Measurements from ENCODE around the gene CCDC182. TPM values are rescaled to one million over a fixed set of nuclear protein-coding genes. Genes with fewer than 3 reads are reported as not detected.

Gene CCDC182
- total and polyA plus RNA-seq, 2 experiments from 2014 or later = not detected

DNA sequence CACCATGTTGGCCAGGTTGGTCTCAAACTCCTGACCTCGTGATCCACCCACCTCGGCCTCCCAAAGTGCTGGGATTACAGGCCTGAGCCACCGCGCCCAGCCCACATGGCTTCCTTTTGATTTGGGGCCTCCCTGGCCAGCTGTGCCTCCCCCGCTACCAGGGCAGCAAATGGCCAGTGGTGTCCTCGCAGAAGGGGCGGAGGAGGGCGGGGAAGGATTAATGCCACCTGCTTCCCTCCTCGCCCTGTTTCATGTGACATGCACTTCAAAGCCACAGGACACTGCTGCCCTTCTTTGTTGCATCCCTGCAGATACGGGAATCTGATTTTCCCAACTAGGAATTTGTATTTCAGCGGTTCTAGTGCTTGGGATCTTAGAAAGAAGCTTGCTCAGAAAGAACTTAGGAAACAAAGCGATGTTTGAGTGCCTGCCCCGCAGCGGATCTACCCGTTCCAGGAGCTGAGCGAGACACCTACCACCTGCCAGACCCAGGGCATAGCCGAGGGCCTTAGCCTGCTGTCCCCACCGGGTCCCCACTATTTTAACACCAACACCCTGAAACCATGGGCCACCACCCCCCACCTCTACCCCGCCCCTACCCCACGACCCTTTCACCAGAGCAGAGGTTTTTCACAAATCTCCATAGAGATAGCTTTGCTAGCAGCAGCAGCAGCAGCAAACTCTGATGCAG lies 37.7 kb upstream of the CCDC182 start:
- H3K79me2 ChIP-seq (replicated peaks; ENCODE audit: insufficient read depth) = no peaks in the 10 kb centered on the region
- Mint-ChIP-seq H3K4me3 (0 out of 3 replicates have a peak overlapping the region, but pooled peaks have one; percentile 11), H3K27ac (no peak overlapping the region), H3K4me1 (peaks cover 10% of the 10 kb centered on the region), H3K27me3 (ENCODE audit: insufficient read depth, low read depth, poor library complexity) (peaks cover 11% of the 10 kb centered on the region), H3K9me3 (no peaks in the 10 kb centered on the region), H3K36me3 (ENCODE audit: low read depth) (no peaks in the 10 kb centered on the region)
- H3K27me3 ChIP-seq (ENCODE audit: insufficient read depth) = peaks cover 12% of the 10 kb centered on the region; the same call in 1 of the 2 replicates
- peaks cover 22% of the 10 kb centered on the region for H3K4me1 ChIP-seq (ENCODE audit: insufficient read depth)
- no peaks in the 10 kb centered on the region for H4K20me1 ChIP-seq (replicated peaks; ENCODE audit: insufficient read depth)
- H3K4me2 ChIP-seq = peak overlapping the region; percentile 73
- H3K9me2 ChIP-seq (ENCODE audit: insufficient read depth) = no peaks in the 10 kb centered on the region
- H2AFZ ChIP-seq = peak overlapping the region; percentile 93; the same call in 1 of the 2 replicates
- no peaks in the 10 kb centered on the region for H3F3A ChIP-seq (replicated peaks; ENCODE audit: low read depth)
- no peak overlapping the region for H3K27ac ChIP-seq (ENCODE audit: low read depth)
- no peaks in the 10 kb centered on the region for H3K36me3 ChIP-seq (ENCODE audit: insufficient read depth)
- ATAC-seq = peak; percentile 50
- DNase-seq (ENCODE audit: low spot score) = no peak
- H3K4me3 ChIP-seq = peak overlapping the region; percentile 48
- TF ChIP-seq ZNF114 (CRISPR knock-in tag; IDR thresholded peaks at IDR 0.05) (no peak), STAT1 (IDR thresholded peaks at IDR 0.05; ENCODE audit: unreplicated experiment) (no peak), NANOG (IDR thresholded peaks at IDR 0.05; ENCODE audit: borderline replicate concordance) (no peak), EZH2phosphoT487 (IDR thresholded peaks at IDR 0.05; ENCODE audit: unreplicated experiment) (no peak), EZH2 (IDR thresholded peaks at IDR 0.05; ENCODE audit: low read depth, unreplicated experiment) (no peak), JUNB (IDR thresholded peaks at IDR 0.05; ENCODE audit: unreplicated experiment) (no peak), CREB1 (CRISPR knock-in tag; IDR thresholded peaks at IDR 0.05; ENCODE audit: low read depth) (no peak), POLR2AphosphoS5 (IDR thresholded peaks at IDR 0.05; ENCODE audit: low read depth) (no peak), ZNF331 (CRISPR knock-in tag; IDR thresholded peaks at IDR 0.05; ENCODE audit: low read depth) (no peak)
- TF ChIP-seq, protein P1, sequence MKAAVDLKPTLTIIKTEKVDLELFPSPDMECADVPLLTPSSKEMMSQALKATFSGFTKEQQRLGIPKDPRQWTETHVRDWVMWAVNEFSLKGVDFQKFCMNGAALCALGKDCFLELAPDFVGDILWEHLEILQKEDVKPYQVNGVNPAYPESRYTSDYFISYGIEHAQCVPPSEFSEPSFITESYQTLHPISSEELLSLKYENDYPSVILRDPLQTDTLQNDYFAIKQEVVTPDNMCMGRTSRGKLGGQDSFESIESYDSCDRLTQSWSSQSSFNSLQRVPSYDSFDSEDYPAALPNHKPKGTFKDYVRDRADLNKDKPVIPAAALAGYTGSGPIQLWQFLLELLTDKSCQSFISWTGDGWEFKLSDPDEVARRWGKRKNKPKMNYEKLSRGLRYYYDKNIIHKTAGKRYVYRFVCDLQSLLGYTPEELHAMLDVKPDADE (IDR thresholded peaks at IDR 0.05) = no peak
- TF ChIP-seq, protein P2, sequence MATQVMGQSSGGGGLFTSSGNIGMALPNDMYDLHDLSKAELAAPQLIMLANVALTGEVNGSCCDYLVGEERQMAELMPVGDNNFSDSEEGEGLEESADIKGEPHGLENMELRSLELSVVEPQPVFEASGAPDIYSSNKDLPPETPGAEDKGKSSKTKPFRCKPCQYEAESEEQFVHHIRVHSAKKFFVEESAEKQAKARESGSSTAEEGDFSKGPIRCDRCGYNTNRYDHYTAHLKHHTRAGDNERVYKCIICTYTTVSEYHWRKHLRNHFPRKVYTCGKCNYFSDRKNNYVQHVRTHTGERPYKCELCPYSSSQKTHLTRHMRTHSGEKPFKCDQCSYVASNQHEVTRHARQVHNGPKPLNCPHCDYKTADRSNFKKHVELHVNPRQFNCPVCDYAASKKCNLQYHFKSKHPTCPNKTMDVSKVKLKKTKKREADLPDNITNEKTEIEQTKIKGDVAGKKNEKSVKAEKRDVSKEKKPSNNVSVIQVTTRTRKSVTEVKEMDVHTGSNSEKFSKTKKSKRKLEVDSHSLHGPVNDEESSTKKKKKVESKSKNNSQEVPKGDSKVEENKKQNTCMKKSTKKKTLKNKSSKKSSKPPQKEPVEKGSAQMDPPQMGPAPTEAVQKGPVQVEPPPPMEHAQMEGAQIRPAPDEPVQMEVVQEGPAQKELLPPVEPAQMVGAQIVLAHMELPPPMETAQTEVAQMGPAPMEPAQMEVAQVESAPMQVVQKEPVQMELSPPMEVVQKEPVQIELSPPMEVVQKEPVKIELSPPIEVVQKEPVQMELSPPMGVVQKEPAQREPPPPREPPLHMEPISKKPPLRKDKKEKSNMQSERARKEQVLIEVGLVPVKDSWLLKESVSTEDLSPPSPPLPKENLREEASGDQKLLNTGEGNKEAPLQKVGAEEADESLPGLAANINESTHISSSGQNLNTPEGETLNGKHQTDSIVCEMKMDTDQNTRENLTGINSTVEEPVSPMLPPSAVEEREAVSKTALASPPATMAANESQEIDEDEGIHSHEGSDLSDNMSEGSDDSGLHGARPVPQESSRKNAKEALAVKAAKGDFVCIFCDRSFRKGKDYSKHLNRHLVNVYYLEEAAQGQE (IDR thresholded peaks at IDR 0.05; ENCODE audit: unreplicated experiment) = no peak
- TF ChIP-seq, protein P3, sequence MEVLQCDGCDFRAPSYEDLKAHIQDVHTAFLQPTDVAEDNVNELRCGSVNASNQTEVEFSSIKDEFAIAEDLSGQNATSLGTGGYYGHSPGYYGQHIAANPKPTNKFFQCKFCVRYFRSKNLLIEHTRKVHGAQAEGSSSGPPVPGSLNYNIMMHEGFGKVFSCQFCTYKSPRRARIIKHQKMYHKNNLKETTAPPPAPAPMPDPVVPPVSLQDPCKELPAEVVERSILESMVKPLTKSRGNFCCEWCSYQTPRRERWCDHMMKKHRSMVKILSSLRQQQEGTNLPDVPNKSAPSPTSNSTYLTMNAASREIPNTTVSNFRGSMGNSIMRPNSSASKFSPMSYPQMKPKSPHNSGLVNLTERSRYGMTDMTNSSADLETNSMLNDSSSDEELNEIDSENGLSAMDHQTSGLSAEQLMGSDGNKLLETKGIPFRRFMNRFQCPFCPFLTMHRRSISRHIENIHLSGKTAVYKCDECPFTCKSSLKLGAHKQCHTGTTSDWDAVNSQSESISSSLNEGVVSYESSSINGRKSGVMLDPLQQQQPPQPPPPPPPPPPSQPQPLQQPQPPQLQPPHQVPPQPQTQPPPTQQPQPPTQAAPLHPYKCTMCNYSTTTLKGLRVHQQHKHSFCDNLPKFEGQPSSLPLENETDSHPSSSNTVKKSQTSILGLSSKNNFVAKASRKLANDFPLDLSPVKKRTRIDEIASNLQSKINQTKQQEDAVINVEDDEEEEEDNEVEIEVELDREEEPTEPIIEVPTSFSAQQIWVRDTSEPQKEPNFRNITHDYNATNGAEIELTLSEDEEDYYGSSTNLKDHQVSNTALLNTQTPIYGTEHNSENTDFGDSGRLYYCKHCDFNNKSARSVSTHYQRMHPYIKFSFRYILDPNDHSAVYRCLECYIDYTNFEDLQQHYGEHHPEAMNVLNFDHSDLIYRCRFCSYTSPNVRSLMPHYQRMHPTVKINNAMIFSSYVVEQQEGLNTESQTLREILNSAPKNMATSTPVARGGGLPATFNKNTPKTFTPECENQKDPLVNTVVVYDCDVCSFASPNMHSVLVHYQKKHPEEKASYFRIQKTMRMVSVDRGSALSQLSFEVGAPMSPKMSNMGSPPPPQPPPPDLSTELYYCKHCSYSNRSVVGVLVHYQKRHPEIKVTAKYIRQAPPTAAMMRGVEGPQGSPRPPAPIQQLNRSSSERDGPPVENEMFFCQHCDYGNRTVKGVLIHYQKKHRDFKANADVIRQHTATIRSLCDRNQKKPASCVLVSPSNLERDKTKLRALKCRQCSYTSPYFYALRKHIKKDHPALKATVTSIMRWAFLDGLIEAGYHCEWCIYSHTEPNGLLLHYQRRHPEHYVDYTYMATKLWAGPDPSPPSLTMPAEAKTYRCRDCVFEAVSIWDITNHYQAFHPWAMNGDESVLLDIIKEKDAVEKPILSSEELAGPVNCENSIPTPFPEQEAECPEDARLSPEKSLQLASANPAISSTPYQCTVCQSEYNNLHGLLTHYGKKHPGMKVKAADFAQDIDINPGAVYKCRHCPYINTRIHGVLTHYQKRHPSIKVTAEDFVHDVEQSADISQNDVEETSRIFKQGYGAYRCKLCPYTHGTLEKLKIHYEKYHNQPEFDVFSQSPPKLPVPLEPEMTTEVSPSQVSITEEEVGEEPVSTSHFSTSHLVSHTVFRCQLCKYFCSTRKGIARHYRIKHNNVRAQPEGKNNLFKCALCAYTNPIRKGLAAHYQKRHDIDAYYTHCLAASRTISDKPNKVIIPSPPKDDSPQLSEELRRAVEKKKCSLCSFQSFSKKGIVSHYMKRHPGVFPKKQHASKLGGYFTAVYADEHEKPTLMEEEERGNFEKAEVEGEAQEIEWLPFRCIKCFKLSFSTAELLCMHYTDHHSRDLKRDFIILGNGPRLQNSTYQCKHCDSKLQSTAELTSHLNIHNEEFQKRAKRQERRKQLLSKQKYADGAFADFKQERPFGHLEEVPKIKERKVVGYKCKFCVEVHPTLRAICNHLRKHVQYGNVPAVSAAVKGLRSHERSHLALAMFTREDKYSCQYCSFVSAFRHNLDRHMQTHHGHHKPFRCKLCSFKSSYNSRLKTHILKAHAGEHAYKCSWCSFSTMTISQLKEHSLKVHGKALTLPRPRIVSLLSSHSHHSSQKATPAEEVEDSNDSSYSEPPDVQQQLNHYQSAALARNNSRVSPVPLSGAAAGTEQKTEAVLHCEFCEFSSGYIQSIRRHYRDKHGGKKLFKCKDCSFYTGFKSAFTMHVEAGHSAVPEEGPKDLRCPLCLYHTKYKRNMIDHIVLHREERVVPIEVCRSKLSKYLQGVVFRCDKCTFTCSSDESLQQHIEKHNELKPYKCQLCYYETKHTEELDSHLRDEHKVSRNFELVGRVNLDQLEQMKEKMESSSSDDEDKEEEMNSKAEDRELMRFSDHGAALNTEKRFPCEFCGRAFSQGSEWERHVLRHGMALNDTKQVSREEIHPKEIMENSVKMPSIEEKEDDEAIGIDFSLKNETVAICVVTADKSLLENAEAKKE (CRISPR knock-in tag; IDR thresholded peaks at IDR 0.05) = no peak
- TF ChIP-seq, protein P4, sequence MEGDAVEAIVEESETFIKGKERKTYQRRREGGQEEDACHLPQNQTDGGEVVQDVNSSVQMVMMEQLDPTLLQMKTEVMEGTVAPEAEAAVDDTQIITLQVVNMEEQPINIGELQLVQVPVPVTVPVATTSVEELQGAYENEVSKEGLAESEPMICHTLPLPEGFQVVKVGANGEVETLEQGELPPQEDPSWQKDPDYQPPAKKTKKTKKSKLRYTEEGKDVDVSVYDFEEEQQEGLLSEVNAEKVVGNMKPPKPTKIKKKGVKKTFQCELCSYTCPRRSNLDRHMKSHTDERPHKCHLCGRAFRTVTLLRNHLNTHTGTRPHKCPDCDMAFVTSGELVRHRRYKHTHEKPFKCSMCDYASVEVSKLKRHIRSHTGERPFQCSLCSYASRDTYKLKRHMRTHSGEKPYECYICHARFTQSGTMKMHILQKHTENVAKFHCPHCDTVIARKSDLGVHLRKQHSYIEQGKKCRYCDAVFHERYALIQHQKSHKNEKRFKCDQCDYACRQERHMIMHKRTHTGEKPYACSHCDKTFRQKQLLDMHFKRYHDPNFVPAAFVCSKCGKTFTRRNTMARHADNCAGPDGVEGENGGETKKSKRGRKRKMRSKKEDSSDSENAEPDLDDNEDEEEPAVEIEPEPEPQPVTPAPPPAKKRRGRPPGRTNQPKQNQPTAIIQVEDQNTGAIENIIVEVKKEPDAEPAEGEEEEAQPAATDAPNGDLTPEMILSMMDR (conservative IDR thresholded peaks at IDR 0.05; ENCODE audit: low read depth in 2 of 2) = no peak
